GM19397 (cell line): ENCODE results near the gene SMYD1.

Experiments used
- ATAC-seq: cut with Tn5 transposase; IDR thresholded peaks from one replicate; pipeline ENCODE4 v1.9.1; 2021; ENCODE audit warnings: mild to moderate bottlenecking, moderate library complexity; ENCODE audit not compliant: unreplicated experiment

Gene SMYD1

GRCh38 chr2:88055371-88056128 lies 12.1 kb upstream of the SMYD1 start, which contains the start of gene KRCC1:
Gene KRCC1 (minus strand): TSS chr2:88055783. CDS start chr2:88028563, 27,220 bp downstream.
- peak; percentile 96 for ATAC-seq

GRCh38 chr2:88057437-88057844 lies 10.2 kb upstream of the SMYD1 start:
- ATAC-seq = no peak

GRCh38 chr2:88058191-88058590 lies 9.4 kb upstream of the SMYD1 start:
- no peak for ATAC-seq

- no peak for ATAC-seq
These were observed 7.4 kb upstream of the SMYD1 start for GRCh38 chr2:88059979-88060906.

- no peak for ATAC-seq
These were observed 6.7 kb upstream of the SMYD1 start for GRCh38 chr2:88060907-88061275.

GRCh38 chr2:88061295-88061694 lies 6.3 kb upstream of the SMYD1 start:
- no peak for ATAC-seq

- ATAC-seq = no peak
These were observed 1.1 kb upstream of the SMYD1 start for GRCh38 chr2:88066543-88066942.

- ATAC-seq = no peak
These were observed 436 bp upstream of the SMYD1 start for GRCh38 chr2:88067189-88067588.

- no peak for ATAC-seq
These were observed 419 bp downstream of the SMYD1 start for GRCh38 chr2:88068044-88068443.

- no peak for ATAC-seq
These were observed 1.5 kb downstream of the SMYD1 start for GRCh38 chr2:88069117-88069516.

GRCh38 chr2:88070055-88070454 lies 2.4 kb downstream of the SMYD1 start:
- ATAC-seq = no peak

- no peak for ATAC-seq
These were observed 3.7 kb downstream of the SMYD1 start for GRCh38 chr2:88071365-88071764.

GRCh38 chr2:88074150-88074549 lies 6.5 kb downstream of the SMYD1 start:
- no peak for ATAC-seq

- no peak for ATAC-seq
These were observed 7.2 kb downstream of the SMYD1 start for GRCh38 chr2:88074854-88075292.

GRCh38 chr2:88077080-88077479 lies 9.5 kb downstream of the SMYD1 start:
- ATAC-seq = no peak

GRCh38 chr2:88078643-88079172 lies 11.1 kb downstream of the SMYD1 start:
- no peak for ATAC-seq

GRCh38 chr2:88080545-88080944 lies 12.9 kb downstream of the SMYD1 start:
- ATAC-seq = no peak

- ATAC-seq = no peak
These were observed 14.4 kb downstream of the SMYD1 start for GRCh38 chr2:88081924-88082608.

- no peak for ATAC-seq
These were observed 15.2 kb downstream of the SMYD1 start for GRCh38 chr2:88082781-88083180.

GRCh38 chr2:88085099-88085498 lies 17.5 kb downstream of the SMYD1 start:
- no peak for ATAC-seq

GRCh38 chr2:88085602-88086001 lies 18.0 kb downstream of the SMYD1 start:
- ATAC-seq = no peak
